Neural cell (in vitro differentiated cells): ENCODE results near the gene DCLK1. TPM values are rescaled to one million over a fixed set of nuclear protein-coding genes. Genes with fewer than 3 reads are reported as not detected.

ENCODE experiments used
- polyA plus RNA-seq: library from polyadenylated mRNA; depleted of rRNA; stranded (reverse); fragments of >200 nt; gene quantifications from 2 replicates; pipeline ENCODE4 v1.2.3, GENCODE V29; 2014

DCLK1 gene
- polyA plus RNA-seq, 1 donor from 2014 or later: 124 TPM

Other genes starting within 250 kb of the DCLK1 start
- 4.5 and 4.7 TPM in 2 replicates for gene SOHLH2, start 83.2 kb upstream of the DCLK1 start, polyA plus RNA-seq
- gene CCDC169, start 166.4 kb upstream of the DCLK1 start, polyA plus RNA-seq: 3.8 and 6.9 TPM in 2 replicates
- gene SPART, start 215.0 kb upstream of the DCLK1 start, polyA plus RNA-seq: 45.3 and 52.4 TPM in 2 replicates